ENCODE measurements around the gene SLC39A12.

SLC39A12 gene

DNA sequence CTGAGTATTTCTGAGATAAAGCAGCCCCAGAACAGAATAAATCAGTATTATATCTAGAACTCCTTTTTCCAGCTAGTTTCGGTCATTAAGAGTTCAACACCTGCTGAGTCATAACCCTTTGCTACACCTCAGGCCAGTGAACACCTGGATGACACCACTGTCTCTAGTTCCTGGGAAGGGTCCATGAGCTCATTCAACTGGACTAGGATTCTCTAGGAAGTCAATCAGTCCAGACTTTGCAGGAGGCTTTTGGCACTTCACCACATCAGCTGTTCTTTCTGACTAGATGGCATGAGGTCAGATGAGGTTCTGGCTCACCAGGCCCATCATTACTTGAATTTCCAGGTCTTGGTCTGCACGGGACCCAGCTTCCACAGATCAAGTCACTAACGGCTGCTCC lies 11.7 kb downstream of the SLC39A12 start:
- no peak for ATAC-seq
- TF ChIP-seq SNAI2 (CRISPR knock-in tag; IDR thresholded peaks at IDR 0.05) (no peak), PATZ1 (CRISPR knock-in tag; IDR thresholded peaks at IDR 0.05; ENCODE audit: borderline replicate concordance) (no peak), CSDC2 (CRISPR knock-in tag; IDR thresholded peaks at IDR 0.05) (no peak), TSHZ2 (CRISPR knock-in tag; IDR thresholded peaks at IDR 0.05) (no peak), OSR1 (CRISPR knock-in tag; IDR thresholded peaks at IDR 0.05) (no peak), TCF4 (CRISPR knock-in tag; IDR thresholded peaks at IDR 0.05; ENCODE audit: borderline replicate concordance) (no peak), GLIS3 (CRISPR knock-in tag; IDR thresholded peaks at IDR 0.05) (no peak), ZNF70 (CRISPR knock-in tag; IDR thresholded peaks at IDR 0.05) (no peak), BACH2 (CRISPR knock-in tag; IDR thresholded peaks at IDR 0.05; ENCODE audit: borderline replicate concordance) (no peak), RARB (CRISPR knock-in tag; IDR thresholded peaks at IDR 0.05) (no peak), ZC3H10 (CRISPR knock-in tag; IDR thresholded peaks at IDR 0.05) (no peak), ZFP3 (CRISPR knock-in tag; IDR thresholded peaks at IDR 0.05) (no peak), TOX (CRISPR knock-in tag; IDR thresholded peaks at IDR 0.05; ENCODE audit: borderline replicate concordance) (no peak), ISL1 (CRISPR knock-in tag; IDR thresholded peaks at IDR 0.05) (no peak)

DNA sequence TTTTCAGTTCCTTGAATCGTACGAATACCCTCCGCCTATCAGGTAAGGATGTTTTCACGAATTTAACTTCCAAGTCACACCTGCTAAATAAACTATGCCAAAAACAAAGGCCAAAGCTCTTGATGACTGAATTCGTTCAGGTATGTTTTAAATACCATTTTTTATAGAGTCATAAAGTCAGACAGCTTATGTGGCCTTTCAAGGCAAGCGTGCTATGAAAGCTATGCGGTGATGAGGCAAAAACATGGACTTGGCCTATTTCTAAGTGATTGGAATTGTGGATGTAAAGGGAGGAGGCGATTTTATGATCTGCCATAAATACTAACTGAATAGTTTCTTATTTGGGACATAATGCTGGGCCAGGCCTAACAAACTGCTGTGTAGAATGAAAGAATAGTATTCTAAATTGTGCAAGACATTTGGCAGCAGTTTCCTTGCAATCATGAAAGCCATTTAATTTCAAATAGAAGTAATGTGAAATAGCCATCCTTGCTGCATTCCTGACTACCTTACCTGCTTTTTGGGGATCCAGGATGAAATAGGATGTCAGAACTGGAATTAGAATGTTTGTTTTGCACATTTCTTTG lies 14.0 kb downstream of the SLC39A12 start:
- no peak for ATAC-seq
- TF ChIP-seq BACH2 (CRISPR knock-in tag; IDR thresholded peaks at IDR 0.05; ENCODE audit: borderline replicate concordance) = no peak
- TF ChIP-seq TSHZ2 (CRISPR knock-in tag; IDR thresholded peaks at IDR 0.05) = no peak
- TF ChIP-seq POU6F1 (CRISPR knock-in tag; IDR thresholded peaks at IDR 0.05; ENCODE audit: borderline replicate concordance, low read depth) = no peak
- no peak for TF ChIP-seq ZNF70 (CRISPR knock-in tag; IDR thresholded peaks at IDR 0.05)
- no peak for TF ChIP-seq PATZ1 (CRISPR knock-in tag; IDR thresholded peaks at IDR 0.05; ENCODE audit: borderline replicate concordance)
- TF ChIP-seq OSR1 (CRISPR knock-in tag; IDR thresholded peaks at IDR 0.05) = no peak
- no peak for TF ChIP-seq PPARA (CRISPR knock-in tag; IDR thresholded peaks at IDR 0.05; ENCODE audit: borderline replicate concordance)
- TF ChIP-seq ZFP30 (CRISPR knock-in tag; IDR thresholded peaks at IDR 0.05) = no peak
- no peak for TF ChIP-seq ZNF8 (CRISPR knock-in tag; IDR thresholded peaks at IDR 0.05)

DNA sequence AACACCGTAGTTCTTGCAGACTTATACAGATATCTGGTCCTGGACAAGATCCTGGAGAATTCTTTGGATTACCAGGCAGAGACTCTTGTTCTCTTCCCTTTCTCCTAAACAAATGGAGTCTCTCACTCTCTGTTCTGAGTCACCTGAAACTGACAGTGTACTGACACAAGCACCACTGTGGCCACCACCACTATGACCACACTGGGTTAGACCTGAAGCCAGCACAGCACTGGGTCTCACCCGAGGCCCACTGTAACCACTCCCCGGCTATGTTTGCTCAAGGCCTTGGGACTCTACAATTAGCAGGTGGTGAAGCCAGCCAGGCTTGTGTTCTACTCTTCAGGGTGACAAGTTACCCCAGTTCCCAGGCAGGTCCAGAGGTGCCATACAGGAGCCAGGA lies 22.8 kb downstream of the SLC39A12 start:
- no peak for ATAC-seq
- TF ChIP-seq GLIS3 (CRISPR knock-in tag; IDR thresholded peaks at IDR 0.05) (no peak), TOX (CRISPR knock-in tag; IDR thresholded peaks at IDR 0.05; ENCODE audit: borderline replicate concordance) (no peak), RARB (CRISPR knock-in tag; IDR thresholded peaks at IDR 0.05) (no peak), TCF4 (CRISPR knock-in tag; IDR thresholded peaks at IDR 0.05; ENCODE audit: borderline replicate concordance) (no peak), ARNTL (CRISPR knock-in tag; IDR thresholded peaks at IDR 0.05; ENCODE audit: borderline replicate concordance, low read depth) (no peak), TSHZ2 (CRISPR knock-in tag; IDR thresholded peaks at IDR 0.05) (no peak), ZC3H10 (CRISPR knock-in tag; IDR thresholded peaks at IDR 0.05) (no peak), ESRRG (CRISPR knock-in tag; IDR thresholded peaks at IDR 0.05) (no peak), PPARA (CRISPR knock-in tag; IDR thresholded peaks at IDR 0.05; ENCODE audit: borderline replicate concordance) (no peak), BACH2 (CRISPR knock-in tag; IDR thresholded peaks at IDR 0.05; ENCODE audit: borderline replicate concordance) (no peak), ZFP30 (CRISPR knock-in tag; IDR thresholded peaks at IDR 0.05) (no peak), SNAI2 (CRISPR knock-in tag; IDR thresholded peaks at IDR 0.05) (no peak)
- TF ChIP-seq, protein P1, sequence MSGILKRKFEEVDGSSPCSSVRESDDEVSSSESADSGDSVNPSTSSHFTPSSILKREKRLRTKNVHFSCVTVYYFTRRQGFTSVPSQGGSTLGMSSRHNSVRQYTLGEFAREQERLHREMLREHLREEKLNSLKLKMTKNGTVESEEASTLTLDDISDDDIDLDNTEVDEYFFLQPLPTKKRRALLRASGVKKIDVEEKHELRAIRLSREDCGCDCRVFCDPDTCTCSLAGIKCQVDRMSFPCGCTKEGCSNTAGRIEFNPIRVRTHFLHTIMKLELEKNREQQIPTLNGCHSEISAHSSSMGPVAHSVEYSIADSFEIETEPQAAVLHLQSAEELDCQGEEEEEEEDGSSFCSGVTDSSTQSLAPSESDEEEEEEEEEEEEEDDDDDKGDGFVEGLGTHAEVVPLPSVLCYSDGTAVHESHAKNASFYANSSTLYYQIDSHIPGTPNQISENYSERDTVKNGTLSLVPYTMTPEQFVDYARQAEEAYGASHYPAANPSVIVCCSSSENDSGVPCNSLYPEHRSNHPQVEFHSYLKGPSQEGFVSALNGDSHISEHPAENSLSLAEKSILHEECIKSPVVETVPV (CRISPR knock-in tag; IDR thresholded peaks at IDR 0.05) = no peak
